NCI-H1436 (cell line): ENCODE measurements around the gene WHRN.

Experiments
- DNase-seq: peaks from one replicate; lab custom pipeline; 2025; lab: John Stamatoyannopoulos, UW

WHRN gene

GRCh38 chr9:114382699-114383520, 122.4 kb downstream of the WHRN start:
- DNase-seq = no peak

DNA sequence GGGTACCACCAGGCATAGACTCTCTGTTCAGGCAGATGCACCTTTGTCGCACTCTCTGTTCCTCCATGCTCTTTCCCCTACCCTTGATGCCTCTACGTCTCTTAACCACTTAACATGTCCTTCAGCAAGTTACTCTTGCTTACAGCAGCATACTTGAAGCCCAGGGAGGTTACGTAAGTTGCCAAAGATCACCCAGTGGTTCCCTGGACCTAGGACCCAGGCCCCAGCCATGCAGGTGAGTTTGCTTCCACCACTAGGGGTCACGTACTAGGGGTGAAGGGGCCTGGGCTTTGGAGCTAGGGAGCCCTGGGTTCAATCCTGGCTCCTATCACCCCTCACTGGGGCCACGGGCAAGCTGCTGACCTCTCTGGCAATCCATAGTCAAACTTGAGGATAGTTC, 126.4 kb downstream of the WHRN start:
- DNase-seq = no peak

GRCh38 chr9:114378016-114378415, 127.3 kb downstream of the WHRN start:
- no peak for DNase-seq

DNA sequence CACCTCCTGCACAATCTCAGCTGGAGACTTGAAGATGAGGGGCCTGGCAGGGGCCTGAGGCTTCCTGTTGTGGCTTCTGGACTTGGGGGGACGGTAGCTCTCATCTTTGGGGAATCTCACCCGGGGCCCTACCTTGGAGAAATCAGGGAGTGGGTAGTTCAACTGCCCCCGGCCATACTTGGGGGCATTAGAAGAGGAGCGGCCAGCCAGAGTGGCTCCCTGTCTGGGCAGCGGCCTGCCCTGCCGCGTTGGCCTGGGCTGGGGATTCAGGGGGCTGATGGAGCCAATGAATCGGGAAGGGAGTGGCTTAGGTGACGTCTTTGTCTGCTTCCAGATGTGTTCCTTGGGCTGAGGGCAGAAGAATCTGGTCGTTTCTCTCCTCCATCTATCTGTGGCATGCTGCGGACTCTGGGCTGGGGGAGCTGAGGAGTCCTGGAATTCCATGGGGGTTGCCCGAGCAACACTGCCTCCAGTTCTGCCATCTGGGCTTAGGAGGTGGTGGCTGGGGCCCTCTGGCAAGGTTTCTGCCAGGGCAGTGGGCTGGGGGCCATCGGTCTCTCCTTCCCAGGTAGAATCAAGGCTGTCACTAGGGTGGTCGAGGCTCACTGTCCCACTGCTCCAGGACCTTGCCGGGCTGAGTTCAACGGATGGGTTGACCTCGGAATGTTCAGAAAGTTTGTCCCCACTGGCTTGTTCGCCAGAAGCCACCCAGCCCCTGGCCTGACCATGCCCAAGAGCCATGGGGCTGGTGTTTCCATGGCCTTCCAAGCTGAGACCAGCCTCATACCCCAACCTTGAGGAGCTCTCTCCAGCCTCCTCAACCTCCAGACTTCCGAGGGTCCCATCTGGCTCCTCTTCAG, 128.5 kb downstream of the WHRN start:
- no peak for DNase-seq

DNA sequence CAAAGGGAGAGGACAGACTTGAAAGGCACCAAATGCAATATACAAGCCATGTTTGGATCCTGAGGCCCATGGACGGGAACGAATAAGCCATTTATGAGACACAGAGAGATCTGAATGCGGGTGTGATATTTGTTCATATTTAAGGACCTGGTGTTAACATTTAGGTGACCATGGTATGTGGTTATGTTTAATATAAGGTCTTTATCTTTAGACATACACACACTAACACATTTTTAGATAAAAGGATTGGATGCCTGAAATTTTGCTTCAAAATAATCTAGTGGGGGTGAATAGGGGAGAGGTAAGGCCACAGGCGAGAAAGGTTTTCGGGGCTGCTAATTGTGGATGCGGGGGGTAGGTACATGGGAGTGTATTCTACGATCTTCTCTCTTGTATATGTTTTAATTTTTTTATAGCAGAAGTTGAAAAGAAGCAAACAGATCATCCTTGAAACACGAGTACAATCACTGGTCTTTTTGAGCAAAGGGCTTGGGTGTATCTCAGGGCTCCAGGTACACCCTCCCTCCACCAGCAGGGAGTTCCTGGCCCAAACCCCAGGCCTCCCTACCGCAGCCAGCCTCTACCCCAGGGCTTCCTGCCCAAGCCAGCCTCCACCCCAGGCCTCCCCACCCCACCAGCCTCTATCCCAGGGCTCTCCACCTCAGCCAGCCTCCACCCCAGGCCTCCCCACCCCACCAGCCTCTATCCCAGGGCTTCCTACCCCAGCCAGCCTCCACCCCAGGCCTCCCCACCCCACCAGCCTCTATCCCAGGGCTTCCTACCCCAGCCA, 129.7 kb downstream of the WHRN start:
- no peak for DNase-seq

DNA sequence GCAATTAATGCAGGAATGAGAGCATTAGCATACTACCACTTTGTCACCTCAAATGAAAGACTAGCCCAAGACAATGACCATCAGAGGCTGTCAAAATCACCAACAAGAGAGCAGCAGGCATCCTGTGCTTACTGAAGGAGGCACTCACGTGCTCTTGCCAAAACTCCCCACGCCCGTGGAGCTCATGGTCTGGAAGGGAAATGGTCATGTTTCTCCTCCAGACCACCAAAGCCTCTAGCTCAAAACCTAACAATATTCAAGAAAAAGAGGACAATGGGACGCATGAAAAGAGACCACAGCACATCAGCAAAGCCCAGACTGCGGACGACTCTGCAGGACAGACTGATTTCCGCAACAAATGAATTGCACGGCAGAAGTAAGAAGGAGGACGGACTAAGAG, 130.3 kb downstream of the WHRN start:
- DNase-seq = no peak

DNA sequence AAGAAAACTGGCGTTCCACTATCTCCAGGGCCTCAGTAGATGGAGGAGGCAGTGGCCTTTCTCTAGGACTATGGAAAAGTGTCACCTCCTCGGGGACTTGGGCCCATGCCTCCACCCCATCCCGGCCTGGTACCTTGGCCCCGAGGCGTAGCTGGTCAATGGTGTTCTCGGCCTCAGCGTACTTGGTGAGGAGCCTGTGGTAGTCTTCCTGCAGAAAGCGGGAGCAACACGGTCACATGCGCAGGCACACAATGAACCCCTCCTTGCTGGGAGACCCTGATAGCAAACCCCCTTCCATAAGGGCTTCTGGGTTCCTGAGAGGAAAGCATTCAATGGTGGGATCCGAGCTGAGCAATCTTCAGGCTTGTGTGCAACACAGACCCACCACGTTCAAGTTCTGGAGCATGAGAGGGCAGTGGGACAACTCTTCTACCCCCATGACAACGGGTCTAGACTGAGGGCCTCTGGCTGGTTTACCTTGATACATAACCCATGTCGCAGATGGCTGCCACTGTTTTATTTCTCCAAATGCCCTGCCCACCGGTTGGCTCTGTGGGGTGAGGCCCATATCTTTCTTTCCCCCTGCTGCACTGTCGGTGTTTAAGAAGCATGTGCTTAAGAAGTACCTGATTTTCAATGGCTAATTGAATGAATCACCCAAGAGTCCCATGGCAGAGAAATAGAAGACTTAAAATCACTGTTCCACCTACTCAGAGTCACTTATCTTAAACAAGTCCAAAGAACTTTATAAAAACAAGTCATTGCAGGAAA, 131.1 kb downstream of the WHRN start:
- DNase-seq = no peak

DNA sequence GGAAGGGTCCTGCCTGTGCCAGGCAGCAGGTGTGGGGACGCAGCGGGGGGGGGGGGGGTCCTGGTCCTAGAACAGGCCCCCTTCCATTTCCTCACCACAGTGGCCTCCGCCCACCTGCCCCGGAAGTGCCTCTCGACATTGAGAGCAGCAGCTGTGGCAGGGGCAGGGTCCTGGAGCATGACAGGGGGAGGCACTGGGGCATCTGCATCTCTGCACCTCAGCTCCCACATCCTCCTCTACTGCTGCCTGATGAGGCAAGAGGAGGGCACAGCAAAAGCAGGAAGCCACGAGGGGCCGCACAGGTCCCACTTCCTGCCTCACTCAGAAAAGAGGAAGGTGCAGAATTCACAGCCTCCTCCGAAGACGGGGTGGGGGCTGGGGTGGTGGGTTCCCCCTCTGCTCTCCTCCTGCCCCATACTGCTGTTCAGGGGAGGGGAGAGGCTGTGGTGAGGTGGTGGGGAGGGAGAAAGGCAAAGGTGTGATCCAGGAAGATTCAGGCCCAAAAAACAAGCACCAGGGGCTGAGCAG, 132.3 kb downstream of the WHRN start:
- no peak for DNase-seq

DNA sequence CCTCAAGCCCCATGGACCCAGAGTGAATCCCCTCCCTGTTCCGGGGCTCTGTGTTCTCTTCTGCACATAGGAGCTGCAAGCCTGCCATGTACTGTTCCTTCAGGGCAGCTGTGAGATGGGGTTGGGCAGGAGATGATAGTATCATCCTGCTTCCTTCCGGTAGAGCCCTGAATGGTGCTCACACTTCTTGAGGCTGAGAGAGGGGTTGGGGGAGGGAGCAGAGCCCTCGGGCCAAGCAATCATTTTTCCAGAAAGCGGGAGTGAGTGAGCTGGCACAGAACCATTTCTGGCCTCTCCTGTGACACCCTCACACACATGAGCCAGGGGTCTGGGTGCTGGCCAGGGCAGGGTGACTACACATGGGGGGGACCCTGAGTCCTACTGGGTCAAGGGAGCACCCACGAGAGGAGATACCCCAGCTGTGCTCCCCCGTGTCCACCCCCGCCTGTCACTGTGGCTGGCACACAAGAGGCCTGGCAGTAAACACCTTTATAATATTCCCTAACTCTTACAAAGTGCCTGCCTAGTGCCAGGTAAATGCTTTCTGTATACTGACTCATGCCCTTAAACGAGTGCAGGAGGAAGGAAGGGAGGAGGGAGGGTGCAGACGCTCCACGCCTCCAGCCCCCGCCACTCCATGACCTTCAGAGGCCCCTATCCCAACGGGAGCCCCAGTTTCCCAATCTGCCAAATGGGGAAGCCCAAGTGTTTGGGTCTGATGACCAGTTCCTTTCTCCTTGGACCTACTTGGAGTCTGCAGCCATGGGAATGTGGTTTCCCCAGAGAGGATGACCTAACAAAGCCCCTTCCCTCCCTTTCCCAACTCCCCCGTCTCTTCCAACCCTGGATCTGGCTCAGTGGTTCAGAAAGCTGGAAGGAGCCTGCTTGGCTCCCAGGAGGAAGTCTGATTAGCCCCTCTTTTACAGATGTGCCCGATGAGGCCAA, 133.0 kb downstream of the WHRN start:
- DNase-seq = no peak

GRCh38 chr9:114371343-114371944, 133.8 kb downstream of the WHRN start:
- DNase-seq = no peak

DNA sequence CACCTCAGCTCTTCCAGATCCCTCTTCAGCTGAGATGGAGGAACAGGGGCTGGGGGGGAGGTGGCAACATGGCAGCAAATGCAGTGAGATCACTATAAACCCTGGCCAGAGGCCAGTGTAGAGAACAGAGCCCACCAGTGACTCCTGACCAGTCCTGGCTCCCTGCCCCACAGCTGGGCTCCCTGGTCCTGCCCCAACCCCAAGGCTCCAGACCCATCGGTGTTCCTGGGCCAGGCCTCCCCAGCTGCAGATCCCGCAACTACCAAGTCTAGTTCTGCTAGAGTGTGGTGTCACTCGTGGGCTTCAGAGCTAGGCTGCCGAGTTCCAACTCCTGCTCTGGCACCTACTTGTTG, 134.3 kb downstream of the WHRN start:
- no peak for DNase-seq

DNA sequence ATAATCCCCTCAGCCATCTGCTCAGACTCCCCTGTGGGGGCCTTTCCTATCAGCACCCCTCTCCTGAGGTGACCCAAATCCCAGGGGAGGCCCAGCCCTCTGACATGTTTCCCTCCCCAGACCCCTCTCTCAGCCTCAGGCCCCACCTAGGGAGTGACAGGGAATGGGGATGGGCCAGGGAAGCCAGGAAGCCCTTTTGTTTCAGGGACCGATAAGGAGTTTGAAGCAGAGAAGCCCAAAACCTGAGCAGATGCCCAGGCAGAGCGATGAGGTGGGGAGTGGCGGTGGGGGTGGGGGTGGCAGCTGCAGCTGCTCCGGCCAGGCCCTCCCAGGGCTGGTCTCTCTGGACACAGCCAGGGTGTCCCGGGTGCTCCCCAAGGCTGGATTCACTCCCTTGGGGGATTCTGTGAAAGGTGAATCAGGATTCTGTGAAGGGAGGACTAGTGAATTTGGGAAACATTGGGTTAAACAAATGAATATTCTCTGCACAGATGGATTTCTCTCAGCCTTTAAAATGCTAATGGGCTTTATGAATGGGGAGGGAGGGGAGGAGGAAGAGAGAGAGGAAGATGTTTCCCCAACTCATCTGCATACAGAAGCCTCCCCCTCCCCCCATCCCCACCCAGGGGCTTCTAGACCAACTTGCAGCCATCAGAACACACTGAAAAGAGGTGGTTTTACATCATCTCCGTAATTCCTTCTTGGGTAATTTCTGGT, 134.9 kb downstream of the WHRN start:
- no peak for DNase-seq

DNA sequence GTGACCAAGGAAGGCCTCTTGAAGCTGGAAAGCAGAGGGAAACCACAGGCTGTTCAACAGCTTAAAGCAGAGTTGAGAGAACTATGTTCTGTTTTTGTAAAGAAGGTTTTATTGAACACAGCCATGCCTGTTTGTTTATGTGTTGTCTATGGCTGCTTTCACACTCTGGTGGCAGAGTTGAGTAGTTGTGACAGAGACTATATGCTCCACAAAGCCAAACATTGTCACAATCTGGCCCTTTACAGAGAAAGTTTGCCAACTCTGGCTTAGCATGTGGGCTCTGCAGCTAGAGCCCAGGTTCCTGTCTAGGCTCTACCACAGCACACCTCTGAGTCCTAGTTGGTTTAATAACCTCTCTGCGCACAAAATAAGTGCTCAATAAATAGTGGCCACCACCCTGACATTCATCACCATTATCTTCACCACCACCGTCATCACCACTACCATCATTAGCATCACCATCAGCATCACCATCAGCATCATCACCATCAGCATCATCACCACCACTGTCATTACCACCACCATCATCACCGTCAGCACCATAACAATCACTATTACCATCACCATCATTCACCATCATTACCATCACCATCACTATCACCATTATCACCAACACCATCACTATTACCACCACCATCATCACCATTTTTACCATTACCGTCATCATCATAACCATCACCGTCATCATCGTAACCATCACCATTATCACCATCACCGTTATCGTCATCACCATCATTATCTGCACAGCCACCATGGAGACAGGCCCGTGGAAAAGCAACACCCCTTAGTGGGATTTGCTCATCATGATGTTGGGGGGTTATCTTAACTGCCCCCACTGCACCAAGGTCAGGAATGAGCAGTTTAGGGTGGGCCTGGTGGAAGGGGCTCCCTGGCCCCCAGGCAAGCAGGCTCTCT, 135.8 kb downstream of the WHRN start:
- DNase-seq = no peak

GRCh38 chr9:114367772-114368569, 137.3 kb downstream of the WHRN start:
- DNase-seq = no peak

GRCh38 chr9:114367366-114367765, 137.9 kb downstream of the WHRN start:
- no peak for DNase-seq

GRCh38 chr9:114366334-114367128, 138.7 kb downstream of the WHRN start:
- DNase-seq = no peak

DNA sequence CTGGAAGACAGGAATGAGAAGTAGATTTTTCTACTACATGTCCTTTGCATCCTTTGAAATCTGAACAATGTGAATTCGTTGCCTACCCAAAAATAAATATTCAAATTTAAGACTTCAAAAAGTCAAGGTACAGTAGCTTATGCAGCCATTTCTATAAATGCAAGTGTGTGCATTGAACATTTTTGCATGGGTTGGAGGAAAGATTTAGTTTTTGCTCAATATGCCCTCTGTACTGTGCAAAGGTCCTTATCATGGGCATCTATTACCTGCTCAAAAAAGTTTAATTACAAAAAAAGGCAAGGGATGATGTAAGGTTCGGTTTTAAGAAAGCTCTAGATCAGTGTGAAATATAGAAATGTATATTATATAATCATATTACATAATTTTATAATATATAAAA, 140.1 kb downstream of the WHRN start:
- no peak for DNase-seq
